GM19463 (cell line): ENCODE data around the gene RNF40.
A peak's percentile ranks its signal among the peaks of the same experiment; 100 is the strongest.

Experiments
- ATAC-seq: cut with Tn5 transposase; IDR thresholded peaks from one replicate; pipeline ENCODE4 v1.9.1; 2021; ENCODE audit warnings: mild to moderate bottlenecking, moderate library complexity; ENCODE audit not compliant: unreplicated experiment

The RNF40 gene

DNA sequence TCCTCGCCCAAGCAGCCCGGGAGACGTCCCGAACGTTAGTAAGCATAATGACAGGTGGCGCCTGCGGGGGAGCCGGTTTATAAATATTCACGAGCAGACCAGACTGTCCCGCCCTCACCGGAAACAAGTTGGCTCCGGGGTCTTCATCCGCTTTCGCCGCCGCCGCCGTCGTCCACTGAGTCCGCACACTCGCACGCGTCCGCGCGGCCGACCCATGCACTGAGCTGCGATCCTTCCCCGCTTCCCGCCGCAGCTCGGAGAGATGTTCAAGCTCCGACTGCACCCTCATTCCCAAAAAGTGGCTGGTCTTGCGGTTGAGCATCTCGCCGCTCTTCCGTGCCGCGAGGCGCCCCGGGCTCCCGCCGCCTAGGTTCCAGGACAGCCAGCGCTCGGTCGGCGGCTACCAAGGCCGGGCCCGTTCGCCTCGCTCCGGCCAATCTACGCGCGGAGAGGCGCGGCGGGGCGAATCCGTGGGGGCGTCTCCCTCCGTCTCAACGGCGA, 645 bp upstream of the RNF40 start:
- ATAC-seq = peak; percentile 19

DNA sequence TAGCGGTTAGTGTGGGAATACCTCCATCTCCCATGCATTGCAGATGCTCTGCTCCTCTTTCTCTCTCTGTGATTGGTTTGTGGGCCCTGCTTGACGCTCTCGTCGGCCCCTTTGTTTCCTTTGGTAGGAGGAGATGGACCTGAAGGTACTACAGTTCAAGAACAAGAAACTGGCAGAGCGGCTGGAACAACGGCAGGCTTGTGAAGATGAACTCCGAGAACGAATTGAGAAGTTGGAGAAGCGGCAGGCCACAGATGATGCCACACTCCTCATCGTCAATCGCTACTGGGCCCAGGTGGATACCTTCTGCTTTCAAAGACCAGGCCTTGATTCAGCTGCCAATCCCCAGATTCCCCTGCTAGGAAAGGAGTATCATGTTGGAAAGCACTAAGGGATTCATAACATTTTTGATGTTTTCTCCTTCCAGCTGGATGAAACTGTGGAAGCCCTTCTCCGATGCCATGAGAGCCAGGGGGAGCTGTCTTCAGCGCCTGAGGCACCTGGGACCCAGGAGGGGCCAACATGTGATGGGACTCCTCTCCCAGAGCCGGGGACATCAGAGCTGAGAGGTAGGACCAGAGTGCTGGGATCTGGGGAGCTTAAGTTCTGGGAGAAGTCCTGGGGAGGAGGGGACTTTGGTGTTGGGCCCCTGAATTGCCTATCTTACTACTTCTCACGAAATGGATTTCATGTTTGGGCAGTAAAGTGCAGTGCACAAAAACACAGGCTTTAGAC, 1.0 kb downstream of the RNF40 start:
- no peak for ATAC-seq

DNA sequence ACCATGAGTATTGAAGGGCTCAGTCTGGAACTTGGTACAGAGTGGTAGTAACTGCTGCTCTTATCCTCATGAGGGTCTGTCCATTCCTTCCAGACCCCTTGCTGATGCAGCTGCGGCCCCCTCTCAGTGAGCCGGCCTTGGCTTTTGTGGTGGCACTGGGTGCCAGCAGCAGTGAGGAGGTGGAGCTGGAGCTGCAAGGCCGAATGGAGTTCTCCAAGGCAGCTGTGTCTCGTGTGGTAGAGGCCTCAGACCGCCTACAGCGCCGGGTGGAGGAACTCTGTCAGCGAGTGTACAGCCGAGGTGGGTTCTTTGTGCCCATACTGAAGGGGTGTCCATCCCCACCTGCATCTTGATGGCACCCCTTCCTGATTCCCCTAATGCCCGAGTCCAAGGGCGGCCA, 2.0 kb downstream of the RNF40 start:
- ATAC-seq = no peak

DNA sequence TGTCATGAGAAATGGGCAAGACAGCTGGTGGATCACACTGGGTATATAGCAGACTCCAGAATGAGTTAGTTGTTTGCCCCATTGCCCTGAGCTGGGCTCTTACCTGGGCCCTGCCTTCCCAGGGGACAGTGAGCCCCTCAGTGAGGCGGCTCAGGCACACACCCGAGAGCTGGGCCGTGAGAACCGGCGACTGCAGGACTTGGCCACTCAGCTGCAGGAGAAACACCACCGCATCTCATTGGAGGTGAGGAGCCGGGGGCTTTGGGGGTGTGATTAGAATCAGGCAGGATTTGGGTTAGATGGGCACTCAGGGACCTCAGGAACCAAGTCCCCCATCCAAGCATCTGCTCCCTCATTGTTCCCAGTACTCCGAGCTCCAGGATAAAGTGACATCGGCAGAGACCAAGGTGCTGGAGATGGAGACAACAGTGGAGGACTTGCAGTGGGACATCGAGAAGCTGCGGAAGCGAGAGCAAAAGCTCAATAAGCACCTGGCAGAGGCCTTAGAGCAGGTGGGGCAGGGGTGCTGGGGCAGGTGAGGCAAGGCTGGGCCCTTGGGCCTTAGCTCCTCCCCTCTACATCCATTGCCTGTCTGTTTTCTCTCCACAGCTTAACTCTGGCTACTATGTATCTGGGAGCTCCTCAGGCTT, 2.8 kb downstream of the RNF40 start:
- no peak for ATAC-seq

DNA sequence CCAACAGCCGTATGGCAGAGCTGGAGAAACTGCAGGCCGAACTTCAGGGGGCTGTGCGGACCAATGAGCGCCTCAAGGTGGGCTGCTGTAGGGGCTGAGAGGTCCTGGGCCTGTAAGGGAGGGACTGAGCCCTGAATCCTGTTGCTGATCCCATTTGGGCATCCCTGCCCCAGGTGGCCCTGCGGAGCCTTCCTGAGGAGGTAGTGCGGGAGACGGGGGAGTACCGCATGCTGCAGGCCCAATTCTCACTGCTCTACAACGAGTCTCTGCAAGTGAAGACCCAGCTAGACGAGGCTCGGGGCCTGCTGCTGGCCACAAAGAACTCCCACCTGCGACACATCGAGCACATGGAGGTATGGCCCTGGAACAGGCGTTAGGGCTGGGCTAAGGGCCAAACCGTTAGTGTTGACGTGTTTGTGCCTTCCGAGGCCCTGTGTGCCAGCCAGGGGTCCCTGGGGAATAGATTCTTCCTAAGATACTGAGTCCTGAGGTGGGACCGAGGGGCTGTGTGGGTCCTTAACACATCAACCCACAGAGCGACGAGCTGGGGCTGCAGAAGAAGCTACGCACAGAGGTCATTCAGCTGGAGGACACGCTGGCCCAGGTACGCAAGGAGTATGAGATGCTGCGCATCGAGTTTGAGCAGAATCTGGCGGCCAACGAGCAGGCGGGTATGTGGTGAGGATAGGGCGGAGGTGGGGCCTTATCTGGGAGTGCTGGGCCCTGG, 4.2 kb downstream of the RNF40 start:
- no peak for ATAC-seq

DNA sequence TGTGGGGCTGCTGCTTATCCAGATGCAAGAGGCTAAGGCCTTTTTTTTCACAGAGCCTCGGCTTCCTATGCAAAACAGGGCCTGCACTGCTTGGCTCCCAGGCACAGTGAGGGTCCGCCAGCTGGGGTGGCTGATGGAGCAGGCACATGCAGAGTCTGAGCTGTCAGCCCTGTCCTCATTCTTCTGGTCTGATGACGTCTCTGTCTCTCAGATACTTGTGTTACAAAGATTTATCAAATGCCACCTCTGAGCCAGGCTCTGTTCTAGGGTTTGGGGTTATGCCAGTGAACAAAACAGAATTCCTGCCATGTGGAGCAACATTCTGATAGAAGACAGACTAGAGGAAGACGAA, 4.8 kb downstream of the RNF40 start:
- no peak for ATAC-seq

DNA sequence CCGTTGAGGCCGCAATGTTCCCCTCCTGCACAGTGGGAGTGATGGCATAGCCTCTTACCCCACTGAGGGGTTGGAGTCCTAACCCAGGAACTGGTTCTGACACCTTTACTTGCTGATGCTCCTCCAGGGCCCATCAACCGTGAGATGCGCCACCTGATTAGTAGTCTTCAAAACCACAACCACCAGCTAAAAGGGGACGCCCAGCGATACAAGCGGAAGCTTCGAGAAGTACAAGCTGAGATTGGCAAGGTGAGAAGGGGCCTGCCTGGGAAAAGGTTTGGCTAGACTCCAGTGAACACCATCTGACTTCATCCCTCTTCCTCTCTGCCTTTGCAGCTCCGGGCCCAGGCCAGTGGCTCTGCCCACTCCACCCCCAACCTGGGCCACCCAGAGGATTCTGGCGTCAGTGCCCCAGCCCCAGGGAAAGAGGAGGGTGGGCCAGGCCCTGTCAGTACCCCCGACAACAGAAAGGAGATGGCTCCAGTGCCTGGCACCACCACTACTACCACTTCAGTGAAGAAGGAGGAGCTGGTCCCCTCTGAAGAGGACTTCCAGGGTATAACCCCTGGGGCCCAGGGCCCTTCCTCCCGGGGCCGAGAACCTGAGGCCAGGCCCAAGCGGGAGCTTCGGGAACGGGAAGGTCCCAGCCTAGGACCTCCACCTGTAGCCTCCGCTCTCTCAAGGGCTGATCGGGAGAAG, 5.8 kb downstream of the RNF40 start:
- ATAC-seq = no peak

DNA sequence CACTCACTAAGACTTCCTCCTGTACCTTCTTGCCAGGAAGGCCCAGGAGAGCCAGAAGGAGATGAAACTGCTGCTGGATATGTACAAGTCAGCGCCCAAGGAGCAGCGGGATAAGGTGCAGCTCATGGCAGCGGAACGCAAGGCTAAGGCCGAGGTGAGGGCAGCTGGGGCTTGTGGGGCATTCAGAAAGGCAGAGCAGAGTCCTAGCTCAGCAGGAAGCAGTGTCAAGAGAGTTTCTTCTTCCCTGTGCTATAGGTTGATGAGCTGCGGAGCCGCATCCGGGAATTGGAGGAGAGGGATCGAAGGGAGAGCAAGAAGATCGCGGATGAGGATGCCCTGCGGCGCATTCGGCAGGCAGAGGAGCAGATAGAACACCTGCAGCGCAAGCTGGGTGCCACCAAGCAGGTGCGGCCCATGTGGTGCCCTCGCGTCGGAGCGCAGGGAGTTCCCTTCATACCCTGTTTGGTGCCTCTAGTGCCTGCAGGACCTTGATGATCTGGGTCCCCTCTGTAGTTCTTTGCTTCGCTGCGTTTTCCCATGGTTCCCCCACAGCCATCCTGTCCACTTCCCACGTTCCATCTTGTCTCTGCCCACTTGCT, 6.6 kb downstream of the RNF40 start:
- ATAC-seq = no peak

DNA sequence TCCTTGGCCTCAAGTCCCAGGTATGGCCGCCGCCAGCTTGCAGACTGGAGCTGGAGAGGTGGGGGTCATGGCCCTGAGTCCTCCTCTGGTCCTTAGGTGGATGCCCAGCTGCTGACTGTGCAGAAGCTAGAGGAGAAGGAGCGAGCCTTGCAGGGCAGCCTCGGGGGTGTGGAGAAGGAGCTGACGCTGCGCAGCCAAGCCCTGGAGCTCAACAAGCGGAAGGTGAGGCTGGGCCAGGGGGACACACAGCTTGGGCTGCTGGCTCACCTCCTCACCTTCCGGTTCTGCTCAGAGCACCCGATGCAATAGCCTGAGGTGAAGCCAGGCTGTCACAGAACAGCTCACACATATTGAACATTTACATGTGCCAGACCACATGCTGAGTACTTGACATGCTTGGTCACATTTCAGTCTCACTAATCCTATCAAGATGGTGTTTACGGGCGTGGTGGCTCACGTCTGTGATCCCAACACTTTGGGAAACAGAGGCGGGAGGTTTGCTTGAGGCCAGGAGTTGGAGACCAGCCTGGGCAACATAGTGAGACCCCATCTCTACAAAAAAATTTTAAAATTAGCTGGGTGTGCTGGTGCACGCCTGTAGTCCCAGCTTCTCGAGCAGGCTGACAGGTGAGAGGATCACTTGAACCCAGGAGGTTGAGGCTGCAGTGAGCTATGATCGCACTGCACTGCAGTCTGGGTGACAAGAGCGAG, 7.4 kb downstream of the RNF40 start:
- no peak for ATAC-seq

DNA sequence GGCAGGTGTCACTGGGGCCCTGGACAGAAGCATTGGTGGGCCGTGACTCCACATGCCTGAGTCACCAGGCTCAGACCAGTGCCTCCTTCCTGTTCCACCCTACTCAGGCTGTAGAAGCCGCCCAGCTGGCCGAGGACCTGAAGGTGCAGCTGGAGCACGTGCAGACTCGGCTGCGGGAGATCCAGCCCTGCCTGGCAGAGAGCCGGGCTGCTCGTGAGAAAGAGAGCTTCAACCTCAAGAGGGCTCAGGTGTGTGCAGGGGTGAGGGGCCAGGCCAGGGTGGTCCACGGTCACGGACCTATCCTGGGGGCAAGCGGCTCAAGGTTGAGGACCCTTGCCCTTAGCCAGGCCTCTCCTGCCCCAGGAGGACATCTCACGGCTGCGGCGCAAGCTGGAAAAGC, 9.6 kb downstream of the RNF40 start:
- no peak for ATAC-seq

DNA sequence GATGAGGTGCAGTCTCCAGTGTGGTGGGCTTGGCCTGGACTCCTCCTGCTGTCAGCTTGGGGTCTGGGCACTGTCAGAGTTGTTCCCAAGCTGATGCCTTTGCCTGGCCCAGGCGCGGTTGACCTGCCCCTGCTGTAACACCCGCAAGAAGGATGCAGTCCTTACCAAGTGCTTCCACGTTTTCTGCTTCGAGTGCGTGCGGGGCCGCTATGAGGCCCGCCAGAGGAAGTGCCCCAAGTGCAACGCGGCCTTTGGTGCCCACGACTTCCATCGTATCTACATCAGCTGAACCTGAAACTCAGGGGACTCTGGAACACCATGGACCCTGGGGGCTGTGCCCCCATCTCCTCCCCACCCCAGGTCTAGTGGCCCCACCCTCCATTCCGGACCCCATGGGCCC, 11.7 kb downstream of the RNF40 start:
- ATAC-seq = no peak

DNA sequence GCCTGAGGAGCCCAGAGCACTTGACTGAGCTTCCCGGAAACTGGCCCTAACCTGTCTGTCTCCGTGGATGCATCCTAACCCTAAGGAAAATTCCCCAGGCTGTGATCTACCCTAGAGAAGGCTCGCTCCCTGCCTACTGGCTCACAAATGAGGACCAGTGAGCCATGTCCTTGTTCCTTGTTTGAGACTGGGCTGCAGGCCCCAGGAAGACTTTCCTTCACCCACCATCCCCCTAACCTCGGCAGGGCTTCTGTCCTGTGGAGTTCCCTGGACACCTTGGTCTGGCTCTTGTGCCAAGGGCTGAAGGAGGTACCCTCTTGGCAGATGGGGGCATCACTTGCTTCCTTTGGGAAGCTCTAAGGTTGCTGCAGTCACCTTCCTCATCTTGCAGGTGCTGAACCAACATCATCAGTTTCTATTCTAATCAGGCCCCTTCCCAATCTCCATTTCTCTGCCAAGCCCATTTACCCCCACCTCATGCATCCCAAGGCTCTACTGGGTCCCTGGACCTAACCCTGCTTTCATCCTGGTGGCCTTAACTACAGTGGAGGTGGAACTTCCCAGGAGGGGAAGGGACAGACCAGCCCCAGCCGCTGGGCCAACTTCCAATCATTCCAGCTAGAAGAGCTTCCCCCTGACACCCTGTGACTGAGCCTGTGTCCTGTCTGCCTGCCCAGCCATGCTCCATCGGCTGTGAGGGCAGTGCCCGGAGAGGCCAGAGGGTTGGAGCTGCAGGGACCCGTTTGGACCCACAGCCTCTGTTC, 12.4 kb downstream of the RNF40 start:
- ATAC-seq = no peak

DNA sequence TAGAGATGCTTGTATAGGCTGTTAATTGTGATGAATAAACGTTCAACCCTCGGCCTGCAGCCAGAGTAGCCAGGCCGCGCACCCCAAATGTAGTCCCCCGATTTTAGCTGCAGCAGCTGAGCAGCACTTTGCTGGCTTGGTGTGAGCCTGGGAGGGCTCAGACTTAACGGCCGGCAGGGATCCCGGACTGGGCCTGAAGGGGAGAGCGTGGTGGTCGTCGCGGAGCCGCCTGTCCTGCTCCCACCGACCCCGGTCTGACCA, 12.9 kb downstream of the RNF40 start:
- no peak for ATAC-seq

DNA sequence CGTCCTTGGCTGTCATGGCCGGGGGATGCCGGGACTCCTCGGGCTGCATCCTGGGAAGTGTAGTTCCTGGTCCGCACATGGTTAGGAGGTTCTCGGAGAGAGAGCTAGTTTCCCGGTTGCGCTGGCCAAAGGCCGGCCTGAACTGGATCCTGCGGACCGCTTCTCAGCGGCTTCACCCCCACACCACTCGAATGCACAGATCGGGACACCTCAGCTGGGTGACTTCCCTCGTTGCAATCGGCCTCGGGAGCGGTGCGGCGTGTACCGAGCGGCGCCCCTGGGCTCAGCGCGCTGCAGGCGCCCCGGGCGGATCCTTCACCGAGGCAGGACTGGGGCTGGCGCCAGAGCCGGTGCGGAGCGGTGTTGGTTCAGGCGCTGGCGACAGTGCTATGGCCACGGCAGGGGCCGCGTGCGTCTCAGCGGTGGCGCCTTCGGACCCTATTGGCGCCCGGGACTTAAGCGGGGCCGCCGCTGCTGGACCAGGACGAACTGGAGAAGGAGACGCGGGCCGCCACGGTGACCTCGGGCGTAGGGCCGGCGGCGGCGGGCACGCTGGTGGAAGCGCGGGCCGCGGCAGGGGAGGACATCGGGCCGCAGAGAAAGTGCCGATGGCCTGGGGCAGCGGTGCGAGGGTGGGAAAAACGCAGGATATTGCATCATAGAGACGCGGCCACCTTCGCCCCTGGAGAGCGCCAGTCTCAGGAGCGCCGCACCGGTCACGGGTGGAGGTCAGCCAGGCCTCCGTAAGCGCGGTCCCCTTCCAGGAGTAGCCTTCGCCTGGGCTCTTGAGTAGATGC, 13.5 kb downstream of the RNF40 start:
- ATAC-seq = peak; percentile 72

DNA sequence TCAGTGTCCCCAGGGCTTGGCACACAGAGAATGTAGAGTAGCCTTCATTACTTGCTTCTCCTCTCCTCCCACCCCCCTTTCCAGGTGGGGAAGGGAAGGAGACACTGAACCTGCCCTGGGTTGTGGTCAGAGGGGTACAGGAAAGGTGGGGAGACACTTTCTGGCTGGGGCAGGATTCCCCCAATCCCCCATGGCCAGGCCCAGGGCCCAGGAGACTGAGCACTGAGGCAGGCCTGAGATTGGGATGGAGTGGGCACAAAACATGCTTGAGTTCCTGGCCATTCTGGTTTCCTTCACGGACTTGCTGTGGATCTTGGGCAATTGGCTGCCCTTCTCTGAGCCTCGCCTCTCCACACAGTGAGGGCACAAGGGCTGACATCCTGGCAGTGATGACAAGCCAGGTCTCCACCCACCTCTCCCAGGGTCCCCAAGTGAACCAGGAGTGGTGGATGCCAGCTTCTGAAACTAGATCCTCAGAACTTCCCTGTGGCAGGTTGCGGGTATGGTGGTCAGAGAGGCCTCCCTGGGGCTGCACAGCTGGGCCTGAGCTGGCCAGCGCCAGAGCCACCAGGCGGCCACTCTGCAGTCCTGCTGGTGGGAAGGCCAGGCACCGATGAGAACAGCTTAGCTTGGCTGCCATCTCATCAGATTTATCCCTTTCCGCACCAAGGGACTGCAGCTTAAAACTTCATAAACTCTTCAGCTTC, 15.6 kb downstream of the RNF40 start:
- no peak for ATAC-seq

DNA sequence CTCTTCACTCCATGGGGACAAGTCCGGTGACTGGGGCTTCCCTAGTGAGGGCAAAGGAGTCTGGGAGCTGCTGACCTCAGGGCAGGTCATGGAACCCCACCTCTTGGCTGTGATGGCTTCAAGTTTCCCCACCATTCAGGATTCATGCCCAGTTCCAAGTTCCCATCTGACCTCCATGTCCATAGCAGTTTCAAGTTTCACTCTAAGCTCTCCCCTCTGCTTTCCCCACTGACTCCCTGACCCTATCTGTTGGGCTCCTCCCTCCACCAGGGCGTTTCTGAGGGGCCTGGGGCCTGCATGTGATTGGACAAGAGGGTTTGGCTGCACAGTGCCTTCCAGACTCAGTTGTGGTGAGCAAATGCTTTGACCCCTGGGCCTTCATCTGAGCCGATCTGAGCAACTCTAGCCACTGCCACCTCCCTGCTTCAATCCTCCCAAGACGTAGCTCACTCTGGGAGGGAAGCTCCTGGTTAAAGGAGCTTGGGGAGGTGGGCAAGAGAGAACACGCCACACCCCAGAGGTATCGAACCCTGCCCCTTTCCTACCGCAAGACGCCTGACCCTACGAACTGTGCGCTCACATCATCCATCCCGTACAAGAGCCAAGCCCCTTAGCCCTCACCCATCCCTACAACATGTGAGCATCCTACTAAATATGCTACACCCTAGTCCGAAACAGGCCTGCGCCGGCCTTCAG, 16.6 kb downstream of the RNF40 start:
- no peak for ATAC-seq

DNA sequence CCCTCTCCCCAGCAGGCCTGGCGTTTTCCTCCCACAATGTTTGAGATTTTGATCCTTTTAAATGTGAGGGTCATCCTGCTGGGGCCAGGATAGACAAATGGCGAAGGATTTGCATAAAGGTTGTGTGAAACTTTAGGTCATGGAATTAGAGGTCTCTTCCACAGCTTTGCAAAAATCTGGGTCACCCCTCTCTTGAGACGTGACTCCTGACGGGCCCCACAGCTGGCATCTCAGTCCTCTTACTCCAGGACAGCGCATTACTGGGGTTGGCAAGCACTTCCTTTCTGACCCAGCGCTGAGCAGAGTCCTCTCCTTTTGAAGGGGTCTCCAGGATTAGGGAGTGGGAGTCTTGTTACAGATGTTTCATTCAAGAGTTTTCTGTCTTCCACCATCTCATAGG, 17.5 kb downstream of the RNF40 start:
- no peak for ATAC-seq

DNA sequence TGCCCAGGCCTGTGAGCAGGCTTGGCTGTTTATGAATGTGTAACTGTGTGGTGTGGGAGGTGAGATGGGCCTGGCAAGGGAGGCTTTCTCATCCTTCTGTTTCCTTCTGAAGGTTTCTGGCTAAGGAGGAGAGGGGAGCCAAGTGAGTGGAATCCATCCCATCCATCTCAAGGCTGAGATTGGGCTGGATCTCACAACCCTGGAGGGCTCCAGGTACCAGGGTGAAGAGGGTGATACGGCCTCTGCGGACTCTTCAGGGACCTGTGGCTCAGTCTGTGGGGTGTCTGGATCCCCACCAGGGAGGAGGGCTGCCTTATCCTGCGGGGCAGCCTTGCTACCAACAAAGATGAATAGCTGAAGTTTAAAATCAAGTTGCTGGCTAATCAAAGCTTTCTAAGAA, 17.9 kb downstream of the RNF40 start:
- no peak for ATAC-seq
